ENCODE measurements around the gene GALNT2.

- TF ChIP-seq EZH2 (IDR thresholded peaks at IDR 0.05) (no peak), POLR2AphosphoS5 (IDR thresholded peaks at IDR 0.05; ENCODE audit: borderline replicate concordance, low read depth, low read length) (no peak), FOXP2 (optimal IDR thresholded peaks at IDR 0.05; ENCODE audit: control extremely low read depth, extremely low read length, insufficient read depth) (no peak)
Measured at GRCh38 chr1:230155021-230155420, 88.0 kb downstream of the GALNT2 start.
